Gastrocnemius medialis (tissue), 4 donors: Measurements from ENCODE around the gene PODNL1. TPM values are rescaled to one million over a fixed set of nuclear protein-coding genes. Genes with fewer than 3 reads are reported as not detected.

ENCODE experiments used
- ATAC-seq, 2 donors: fragments of 150-250 bp; one replicate each; pipeline ENCODE4 v1.9.1; 2016
- DNase-seq, 2 donors: peaks; one replicate each; pipeline ENCODE4 v3.0.0-alpha.2; 2019
- H3K27ac ChIP-seq, 4 donors: fragments of 200-600 bp; sonication (generic); 1 replicate in 1 of 4; 2 replicates in 3 of 4; pipeline ENCODE4 v1.5.1; 2016 to 2018; ENCODE audit warnings: mild to moderate bottlenecking in 2 of 4, moderate library complexity in 1 of 4
- H3K27me3 ChIP-seq, 3 donors: fragments of 200-600 bp; sonication (generic) in 2 of 3; 1 replicate in 1 of 3; 2 replicates in 2 of 3; pipeline versions ENCODE4 v1.5.1 to v1.6.0; 2016 to 2019; ENCODE audit warnings: mild to moderate bottlenecking in 1 of 3, moderate library complexity in 1 of 3
- H3K36me3 ChIP-seq, 2 donors: fragments of 200-600 bp; sonication (generic) in 1 of 2; one replicate each; pipeline ENCODE4 v1.5.1; 2017 to 2018
- H3K4me1 ChIP-seq, 2 donors: fragments of 200-600 bp; sonication (generic) in 1 of 2; one replicate each; pipeline ENCODE4 v1.5.1; 2016 to 2017; ENCODE audit warnings: mild to moderate bottlenecking in 2 of 2
- H3K4me3 ChIP-seq, 4 donors: fragments of 200-600 bp; sonication (generic) in 3 of 4; 1 replicate in 1 of 4; 2 replicates in 3 of 4; pipeline ENCODE4 v1.5.1; 2016 to 2019; ENCODE audit warnings: mild to moderate bottlenecking in 2 of 4
- H3K9me3 ChIP-seq, 3 donors: fragments of 200-600 bp; sonication (generic) in 2 of 3; 1 replicate in 1 of 3; 2 replicates in 2 of 3; pipeline ENCODE4 v1.5.1; 2016 to 2019
- POLR2A ChIP-seq, 2 donors: fragments of 450-650 bp; IDR thresholded peaks; one replicate each; pipeline ENCODE4 v1.6.1; 2017; ENCODE audit warnings: antibody characterized with exemption in 2 of 2, mild to moderate bottlenecking in 2 of 2, moderate library complexity in 2 of 2
- in situ Hi-C, 4 donors: fragments of 200-750 bp; cut with MboI; loops; one replicate each; pipeline versions ENCODE4 v1.15.0 to v1.8.0; 2017; ENCODE audit warnings: low sequenced_read_pairs in 4 of 4
- intact Hi-C: fragments of 100-400 bp; cut with DNase I; formaldehyde crosslinking; loops from one replicate; pipeline ENCODE4 v1.15.1; 2023; ENCODE audit warnings: low total_unique reads
- total RNA-seq, 4 donors: library from RNA; depleted of rRNA; stranded (reverse); fragments of >200 nt; gene quantifications; one replicate each; pipeline versions ENCODE4 v1.1.0 to v1.2.3, GENCODE V29; 2016
- TF ChIP-seq, protein P1 (sequence below), 5 experiments: fragments of 450-650 bp in 3 of 5; fragments of 200-600 bp in 2 of 5; sonication (generic) in 2 of 5; IDR thresholded peaks in 4 of 5; conservative IDR thresholded peaks in 1 of 5; 1 replicate in 4 of 5; 2 replicates in 1 of 5; pipeline ENCODE4 v1.5.1; 2016 to 2019; ENCODE audit warnings: antibody characterized with exemption in 5 of 5, mild to moderate bottlenecking in 3 of 5, moderate library complexity in 3 of 5

Gene PODNL1
- total RNA-seq, 4 donors from 2014 or later: 0.55 to 0.61 TPM; not detected in 2

DNA sequence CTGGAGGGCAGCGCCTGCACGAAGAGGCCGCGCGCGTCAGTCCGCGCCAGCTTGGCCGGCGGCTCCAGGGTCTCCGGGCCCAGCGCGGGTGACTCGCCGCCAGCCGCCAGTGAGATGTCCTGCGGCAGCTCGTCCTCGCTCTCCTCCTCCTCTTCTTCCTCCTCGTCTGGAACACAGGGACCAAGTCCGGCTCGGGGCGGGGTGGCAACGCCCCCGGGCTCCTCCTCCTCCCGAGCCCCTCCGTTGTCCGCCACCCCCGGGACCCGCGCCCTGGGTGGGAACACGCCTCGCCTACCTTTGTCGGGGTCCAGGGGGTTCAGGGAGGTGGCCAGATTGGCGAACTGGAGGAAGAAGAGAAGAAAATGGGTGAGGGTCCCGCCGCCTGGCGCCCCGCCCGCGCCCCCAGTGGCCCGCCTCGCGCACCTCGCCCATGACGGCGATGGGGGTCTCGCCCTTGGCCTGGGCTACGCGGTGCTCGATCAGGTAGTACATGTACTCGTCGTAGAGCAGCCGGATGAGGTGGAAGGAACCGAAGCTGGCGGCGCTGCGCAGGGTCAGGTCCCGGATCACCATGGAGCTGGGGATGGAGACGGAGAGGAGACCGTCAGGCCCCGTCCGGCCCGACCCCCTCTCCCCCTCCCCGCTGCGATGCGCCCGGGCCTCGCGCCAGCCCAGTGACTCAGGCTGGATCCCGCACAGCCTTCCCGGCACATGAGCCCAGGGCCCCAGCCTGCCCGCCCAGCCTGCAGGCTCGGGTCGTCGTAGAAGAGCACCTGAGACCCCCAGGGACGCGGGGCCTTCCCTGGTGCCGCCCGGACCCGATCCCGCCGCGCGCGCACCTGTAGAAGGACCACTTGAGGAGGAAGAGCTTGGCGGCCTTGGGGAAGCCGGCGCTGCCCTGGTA, 24.7 kb upstream of the PODNL1 start:
- Histone ChIP-seq H3K36me3 (peaks cover 0 to 74% of the 10 kb centered on the region in 2 donors), H3K9me3 (no peaks in the 10 kb centered on the region), H3K27ac (no peak overlapping the region), H3K4me3 (no peak overlapping the region), H3K4me1 (no peaks in the 10 kb centered on the region), H3K27me3 (no peaks in the 10 kb centered on the region)
- TF ChIP-seq POLR2A (IDR thresholded peaks at IDR 0.05): no peak
- TF ChIP-seq, protein P1, sequence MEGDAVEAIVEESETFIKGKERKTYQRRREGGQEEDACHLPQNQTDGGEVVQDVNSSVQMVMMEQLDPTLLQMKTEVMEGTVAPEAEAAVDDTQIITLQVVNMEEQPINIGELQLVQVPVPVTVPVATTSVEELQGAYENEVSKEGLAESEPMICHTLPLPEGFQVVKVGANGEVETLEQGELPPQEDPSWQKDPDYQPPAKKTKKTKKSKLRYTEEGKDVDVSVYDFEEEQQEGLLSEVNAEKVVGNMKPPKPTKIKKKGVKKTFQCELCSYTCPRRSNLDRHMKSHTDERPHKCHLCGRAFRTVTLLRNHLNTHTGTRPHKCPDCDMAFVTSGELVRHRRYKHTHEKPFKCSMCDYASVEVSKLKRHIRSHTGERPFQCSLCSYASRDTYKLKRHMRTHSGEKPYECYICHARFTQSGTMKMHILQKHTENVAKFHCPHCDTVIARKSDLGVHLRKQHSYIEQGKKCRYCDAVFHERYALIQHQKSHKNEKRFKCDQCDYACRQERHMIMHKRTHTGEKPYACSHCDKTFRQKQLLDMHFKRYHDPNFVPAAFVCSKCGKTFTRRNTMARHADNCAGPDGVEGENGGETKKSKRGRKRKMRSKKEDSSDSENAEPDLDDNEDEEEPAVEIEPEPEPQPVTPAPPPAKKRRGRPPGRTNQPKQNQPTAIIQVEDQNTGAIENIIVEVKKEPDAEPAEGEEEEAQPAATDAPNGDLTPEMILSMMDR (IDR thresholded peaks at IDR 0.05 in 4 of 5, conservative IDR thresholded peaks at IDR 0.05 in 1 of 5): no peak
- in situ Hi-C loops: no loop called here
- intact Hi-C loops: no loop called here
- no peak for DNase-seq
- no peak for ATAC-seq

DNA sequence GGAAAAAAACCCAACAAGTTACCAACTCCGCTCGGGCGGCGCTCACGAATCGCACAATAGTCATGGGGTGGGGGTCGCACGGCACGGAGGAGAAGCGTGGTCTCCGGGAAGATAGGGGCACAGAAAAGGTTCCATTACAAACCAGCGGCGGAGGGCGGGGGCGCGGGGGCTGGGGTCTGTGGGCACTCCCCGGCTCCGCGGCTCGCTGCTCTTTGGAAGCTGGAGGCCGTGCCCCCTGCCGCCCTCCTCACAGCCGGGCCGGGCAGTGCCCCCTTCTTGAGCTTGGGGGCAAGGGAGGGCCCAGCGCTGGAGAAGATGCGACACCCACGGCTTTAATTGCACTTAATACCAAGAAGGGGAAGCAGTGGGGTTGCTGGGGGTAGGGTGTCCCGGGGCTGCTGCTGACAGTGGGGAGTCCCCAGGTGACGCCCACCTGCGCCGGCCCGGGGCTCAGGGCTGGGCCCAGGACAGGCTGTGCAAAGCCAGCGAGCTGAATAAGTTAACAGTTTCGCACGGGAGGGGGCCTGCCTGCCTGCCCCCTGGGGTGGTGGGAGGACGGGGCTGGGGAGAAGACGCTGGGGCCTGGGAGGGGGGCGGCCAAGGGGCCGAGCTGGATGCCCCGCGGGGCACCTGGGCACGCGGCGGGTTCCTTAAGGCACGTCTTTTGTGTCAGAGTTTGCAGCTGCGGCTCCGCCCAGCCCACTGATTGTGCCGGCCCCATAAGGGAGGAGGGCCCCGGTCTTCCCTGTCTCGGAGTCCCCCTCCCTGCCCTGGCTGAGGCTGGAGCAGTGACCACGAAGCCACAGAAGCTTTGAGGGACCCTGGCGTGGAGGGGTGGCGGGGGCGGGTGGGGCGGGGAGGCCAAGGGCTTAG, 23.8 kb upstream of the PODNL1 start:
- H3K27me3 ChIP-seq: no peaks in the 10 kb centered on the region
- peaks cover 5% of the 10 kb centered on the region in 2 donors for H3K4me1 ChIP-seq
- no peaks in the 10 kb centered on the region for H3K9me3 ChIP-seq
- H3K36me3 ChIP-seq: peaks cover 0 to 69% of the 10 kb centered on the region in 2 donors
- no peak for DNase-seq
- ATAC-seq: no peak
- H3K4me3 ChIP-seq: no peak overlapping the region
- in situ Hi-C loops: no loop called here
- intact Hi-C loops: no loop called here
- no peak overlapping the region for H3K27ac ChIP-seq
- no peak for TF ChIP-seq POLR2A (IDR thresholded peaks at IDR 0.05)
- TF ChIP-seq, protein P1 (IDR thresholded peaks at IDR 0.05 in 4 of 5, conservative IDR thresholded peaks at IDR 0.05 in 1 of 5): no peak

DNA sequence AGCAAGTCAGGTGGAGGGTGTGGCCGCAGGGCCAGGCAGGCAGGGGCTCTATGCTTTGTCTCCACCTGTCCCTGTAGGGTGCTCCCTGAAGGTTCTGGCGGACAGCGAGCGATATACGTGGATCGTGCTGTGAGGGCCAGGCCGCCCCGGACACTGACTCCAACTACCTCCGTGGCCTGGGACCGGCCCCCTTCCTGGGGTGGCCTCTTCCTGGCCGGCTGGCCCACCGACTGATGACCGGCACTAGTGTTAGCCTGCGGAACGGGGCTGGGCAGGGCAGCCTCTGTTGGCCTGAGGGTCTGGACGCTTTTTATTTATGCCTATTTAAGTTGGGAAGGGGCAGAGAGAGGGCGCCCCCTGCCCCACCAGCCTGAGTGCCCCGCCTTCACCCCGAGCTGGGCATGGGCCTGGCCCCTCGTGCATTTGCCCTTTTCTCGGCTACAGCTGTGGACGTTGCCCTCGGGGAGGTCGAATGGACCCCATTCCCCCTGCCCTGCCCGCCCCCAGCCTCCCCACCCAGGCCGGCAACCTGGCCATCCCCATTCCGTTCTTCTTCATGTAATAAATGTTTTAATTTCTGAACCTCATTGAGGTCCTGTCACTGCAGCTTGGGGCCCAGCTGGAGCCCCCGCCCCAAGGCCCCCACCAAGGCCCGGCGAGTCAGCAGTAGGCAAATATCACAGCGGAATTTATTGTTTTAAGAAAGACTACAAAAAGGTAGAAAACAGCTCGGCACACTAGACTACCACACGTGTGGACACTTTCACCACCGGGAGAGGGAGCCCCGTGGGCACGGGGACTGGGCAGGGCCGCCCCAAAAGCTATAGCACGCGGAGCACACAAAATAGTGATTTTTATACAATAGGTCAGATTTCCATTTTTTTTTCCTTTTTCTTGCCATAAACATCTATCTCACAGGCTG, 22.9 kb upstream of the PODNL1 start:
- no peak for TF ChIP-seq POLR2A (IDR thresholded peaks at IDR 0.05)
- TF ChIP-seq, protein P1 (IDR thresholded peaks at IDR 0.05 in 4 of 5, conservative IDR thresholded peaks at IDR 0.05 in 1 of 5): no peak
- no peak for DNase-seq
- in situ Hi-C loops (no loop called here), intact Hi-C loops (no loop called here)
- ATAC-seq: no peak
- no peak overlapping the region for H3K4me3 ChIP-seq
- peaks cover 0 to 69% of the 10 kb centered on the region in 2 donors for H3K36me3 ChIP-seq
- no peak overlapping the region for H3K27ac ChIP-seq
- H3K27me3 ChIP-seq: no peaks in the 10 kb centered on the region
- H3K4me1 ChIP-seq: peaks cover 8 to 13% of the 10 kb centered on the region in 2 donors
- H3K9me3 ChIP-seq: no peaks in the 10 kb centered on the region
